ENCODE data around the gene EXOC3. TPM values are rescaled to one million over a fixed set of nuclear protein-coding genes. Genes with fewer than 3 reads are reported as not detected.

Gene EXOC3
- polyA plus RNA-seq, 3 donors: 33.2 to 59.7 (median 53.8) TPM

- Histone ChIP-seq H3K27ac (ENCODE audit: low read depth in 1 of 2, low read length in 2 of 2) (no peak overlapping the region), H3K4me2 (replicated peaks; ENCODE audit: extremely low read depth, low read length, poor library complexity, severe bottlenecking) (no peak overlapping the region), H3K27me3 (ENCODE audit: control insufficient read depth in 2 of 2, insufficient read depth in 2 of 2, low read length in 2 of 2) (peaks cover 0 to 21% of the 10 kb centered on the region in 2 donors), H3K4me3 (replicated peaks in 1 of 3; ENCODE audit: low read depth in 2 of 3, low read length in 3 of 3) (no peak overlapping the region), H3K9ac (ENCODE audit: insufficient read depth, low read length, poor library complexity, severe bottlenecking) (no peak overlapping the region), H4K20me1 (ENCODE audit: insufficient read depth, low read length) (no peaks in the 10 kb centered on the region), H3K4me1 (ENCODE audit: control insufficient read depth in 1 of 2, insufficient read depth in 2 of 2, low read length in 2 of 2) (no peaks in the 10 kb centered on the region), H3K36me3 (replicated peaks in 1 of 2; ENCODE audit: control insufficient read depth in 1 of 2, insufficient read depth in 2 of 2, low read length in 2 of 2) (no peaks in the 10 kb centered on the region), H3K9me3 (replicated peaks in 1 of 2; ENCODE audit: control insufficient read depth in 1 of 2, insufficient read depth in 1 of 2, low read length in 2 of 2) (peaks cover 4 to 15% of the 10 kb centered on the region in 2 donors), H2AFZ (ENCODE audit: insufficient read depth, low read depth, low read length, poor library complexity, severe bottlenecking) (no peak overlapping the region), H3K79me2 (ENCODE audit: insufficient read depth, low read length) (no peaks in the 10 kb centered on the region)
- Mint-ChIP-seq H3K36me3 (no peaks in the 10 kb centered on the region), H3K4me3 (no peak overlapping the region), H3K27me3 (ENCODE audit: low read depth in 3 of 3) (peaks cover 21 to 55% (median 26%) of the 10 kb centered on the region in 3 donors), H3K9me3 (peaks cover 5 to 17% (median 10%) of the 10 kb centered on the region in 7 donors), H3K27ac (no peak overlapping the region), H3K4me1 (peaks cover 3% of the 10 kb centered on the region)
- no peak for DNase-seq
- TF ChIP-seq, protein P1, sequence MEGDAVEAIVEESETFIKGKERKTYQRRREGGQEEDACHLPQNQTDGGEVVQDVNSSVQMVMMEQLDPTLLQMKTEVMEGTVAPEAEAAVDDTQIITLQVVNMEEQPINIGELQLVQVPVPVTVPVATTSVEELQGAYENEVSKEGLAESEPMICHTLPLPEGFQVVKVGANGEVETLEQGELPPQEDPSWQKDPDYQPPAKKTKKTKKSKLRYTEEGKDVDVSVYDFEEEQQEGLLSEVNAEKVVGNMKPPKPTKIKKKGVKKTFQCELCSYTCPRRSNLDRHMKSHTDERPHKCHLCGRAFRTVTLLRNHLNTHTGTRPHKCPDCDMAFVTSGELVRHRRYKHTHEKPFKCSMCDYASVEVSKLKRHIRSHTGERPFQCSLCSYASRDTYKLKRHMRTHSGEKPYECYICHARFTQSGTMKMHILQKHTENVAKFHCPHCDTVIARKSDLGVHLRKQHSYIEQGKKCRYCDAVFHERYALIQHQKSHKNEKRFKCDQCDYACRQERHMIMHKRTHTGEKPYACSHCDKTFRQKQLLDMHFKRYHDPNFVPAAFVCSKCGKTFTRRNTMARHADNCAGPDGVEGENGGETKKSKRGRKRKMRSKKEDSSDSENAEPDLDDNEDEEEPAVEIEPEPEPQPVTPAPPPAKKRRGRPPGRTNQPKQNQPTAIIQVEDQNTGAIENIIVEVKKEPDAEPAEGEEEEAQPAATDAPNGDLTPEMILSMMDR (IDR thresholded peaks at IDR 0.05): no peak
- 88% methylated on average over 18 of the region's 22 CpGs for WGBS (ENCODE audit: insufficient coverage)
- intact Hi-C loops (cut with micrococcal nuclease): no loop called here
Measured at GRCh38 chr5:509611-510185, 66.7 kb downstream of the EXOC3 start.

DNA sequence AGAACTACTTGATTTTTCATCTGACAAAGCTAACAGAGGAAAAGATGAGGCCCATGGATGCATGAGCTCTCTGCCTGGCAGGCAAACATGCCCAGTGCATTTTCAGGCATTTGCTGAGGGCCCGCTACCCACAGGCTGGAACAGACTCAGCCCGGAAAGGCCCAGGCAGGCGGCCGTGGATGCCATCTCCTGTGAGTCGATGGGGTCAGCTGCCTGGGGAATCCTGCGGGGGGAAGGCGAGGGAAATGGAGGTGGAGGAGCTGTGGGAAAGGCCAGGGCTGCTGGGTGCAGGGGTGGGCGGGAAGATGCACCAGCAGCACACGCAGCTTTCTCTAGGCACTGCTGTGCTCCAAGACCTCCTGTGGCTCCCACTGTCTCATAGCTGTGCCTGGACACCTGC lies 67.5 kb downstream of the EXOC3 start:
- no peak overlapping the region for H3K4me2 ChIP-seq (replicated peaks; ENCODE audit: extremely low read depth, low read length, poor library complexity, severe bottlenecking)
- H3K36me3 ChIP-seq (replicated peaks in 1 of 2; ENCODE audit: control insufficient read depth in 1 of 2, insufficient read depth in 2 of 2, low read length in 2 of 2): no peaks in the 10 kb centered on the region
- peak overlapping the region in 1 of 2 donors; percentile 0 for H3K4me3 Mint-ChIP-seq
- 94% methylated on average over 9 of the region's 9 CpGs for WGBS (ENCODE audit: insufficient coverage)
- peaks cover 3% of the 10 kb centered on the region for H3K4me1 Mint-ChIP-seq
- peaks cover 0 to 28% of the 10 kb centered on the region in 2 donors for H3K27me3 ChIP-seq (ENCODE audit: control insufficient read depth in 2 of 2, insufficient read depth in 2 of 2, low read length in 2 of 2)
- intact Hi-C loops (cut with micrococcal nuclease): no loop called here
- no peak overlapping the region for H2AFZ ChIP-seq (ENCODE audit: insufficient read depth, low read depth, low read length, poor library complexity, severe bottlenecking)
- no peaks in the 10 kb centered on the region for H3K4me1 ChIP-seq (ENCODE audit: control insufficient read depth in 1 of 2, insufficient read depth in 2 of 2, low read length in 2 of 2)
- H3K79me2 ChIP-seq (ENCODE audit: insufficient read depth, low read length): no peaks in the 10 kb centered on the region
- H3K27me3 Mint-ChIP-seq (ENCODE audit: low read depth in 3 of 3): peaks cover 26 to 63% (median 32%) of the 10 kb centered on the region in 3 donors
- H3K9me3 ChIP-seq (replicated peaks in 1 of 2; ENCODE audit: control insufficient read depth in 1 of 2, insufficient read depth in 1 of 2, low read length in 2 of 2): peaks cover 4 to 15% of the 10 kb centered on the region in 2 donors
- TF ChIP-seq, protein P1 (IDR thresholded peaks at IDR 0.05): no peak
- DNase-seq: no peak
- peak overlapping the region in 1 of 7 donors; percentile 26 for H3K27ac Mint-ChIP-seq
- no peak overlapping the region for H3K4me3 ChIP-seq (replicated peaks in 1 of 3; ENCODE audit: low read depth in 2 of 3, low read length in 3 of 3)
- H3K27ac ChIP-seq (ENCODE audit: low read depth in 1 of 2, low read length in 2 of 2): no peak overlapping the region
- peaks cover 5 to 17% (median 10%) of the 10 kb centered on the region in 7 donors for H3K9me3 Mint-ChIP-seq
- H3K36me3 Mint-ChIP-seq: no peaks in the 10 kb centered on the region
- H3K9ac ChIP-seq (ENCODE audit: insufficient read depth, low read length, poor library complexity, severe bottlenecking): no peak overlapping the region
- H4K20me1 ChIP-seq (ENCODE audit: insufficient read depth, low read length): no peaks in the 10 kb centered on the region
